Calu3 (cell line): ENCODE results near the gene MBIP. TPM values are rescaled to one million over a fixed set of nuclear protein-coding genes. Genes with fewer than 3 reads are reported as not detected.
A peak's percentile ranks its signal among the peaks of the same experiment; 100 is the strongest.

Experiments
- BruUV-seq: library from RNA; stranded (reverse); fragments of 400-500 nt; replicated peaks from 2 replicates; lab custom pipeline; 2021; lab: Mats Ljungman, UMichigan
- CTCF ChIA-PET: fragments of 300-600 bp; sonication (Branson Sonifier 250); formaldehyde crosslinking; loops from one replicate; lab custom pipeline; 2022; ENCODE audit warnings: antibody characterized with exemption; lab: Charles Lee
- DNase-seq: peaks from one replicate; pipeline ENCODE4 v3.0.0; 2022
- H3K27ac Mint-ChIP-seq: one replicate; pipeline ENCODE4 v1.8.0; 2022; ENCODE audit warnings: mixed read lengths; ENCODE audit not compliant: unreplicated experiment
- H3K27me3 Mint-ChIP-seq: one replicate; pipeline ENCODE4 v1.8.0; 2022; ENCODE audit warnings: mixed read lengths; ENCODE audit not compliant: unreplicated experiment
- H3K36me3 Mint-ChIP-seq: one replicate; pipeline ENCODE4 v1.8.0; 2022; ENCODE audit warnings: mild to moderate bottlenecking, moderate library complexity, mixed read lengths; ENCODE audit not compliant: insufficient read depth, unreplicated experiment
- H3K4me1 Mint-ChIP-seq: one replicate; pipeline ENCODE4 v1.8.0; 2022; ENCODE audit warnings: mild to moderate bottlenecking, low read depth, mixed read lengths; ENCODE audit not compliant: unreplicated experiment
- H3K4me3 Mint-ChIP-seq: one replicate; pipeline ENCODE4 v1.8.0; 2022; ENCODE audit warnings: mild to moderate bottlenecking, low read depth, moderate library complexity, mixed read lengths; ENCODE audit not compliant: unreplicated experiment
- H3K9me3 Mint-ChIP-seq: one replicate; pipeline ENCODE4 v1.8.0; 2022; ENCODE audit warnings: low read depth, mixed read lengths; ENCODE audit not compliant: unreplicated experiment
- intact Hi-C: fragments of 100-400 bp; cut with micrococcal nuclease; formaldehyde crosslinking; loops from one replicate; pipeline ENCODE4 v1.10.0; 2022; ENCODE audit not compliant: unreplicated experiment
- total RNA-seq: library from RNA; stranded (reverse); gene quantifications from 2 replicates; pipeline ENCODE4 v1.2.3, GENCODE V29; 2022
- TF ChIP-seq, protein P1 (sequence below): fragments of 200-600 bp; IDR thresholded peaks from one replicate; pipeline ENCODE4 v1.8.0; 2022; ENCODE audit warnings: antibody characterized with exemption; ENCODE audit not compliant: unreplicated experiment

Gene MBIP
- total RNA-seq, 1 experiment from 2014 or later = 20.0 TPM

DNA sequence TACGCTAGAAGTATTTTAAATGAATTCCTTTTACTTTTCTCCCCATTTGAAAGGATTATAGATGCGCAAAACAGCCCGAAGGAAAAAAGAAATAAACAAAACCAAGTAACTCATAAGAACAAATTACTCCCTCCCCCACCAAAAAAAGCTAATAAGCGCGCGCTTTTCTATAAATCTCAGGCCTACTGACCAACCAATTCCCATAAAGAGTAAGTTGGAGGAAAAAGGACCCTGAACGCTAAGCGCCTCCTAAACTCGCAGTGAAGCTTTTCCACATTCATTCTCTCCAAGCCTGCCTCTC is 588 bp downstream of the MBIP start:
- intact Hi-C loops = loop anchor here (5.0 kb wide), 2 partner anchors 93 to 113 kb away; no protein-coding TSS in a partner anchor
- H3K27ac Mint-ChIP-seq = peak overlapping the region; percentile 91
- H3K4me3 Mint-ChIP-seq = peak overlapping the region; percentile 95
- TF ChIP-seq, protein P1, sequence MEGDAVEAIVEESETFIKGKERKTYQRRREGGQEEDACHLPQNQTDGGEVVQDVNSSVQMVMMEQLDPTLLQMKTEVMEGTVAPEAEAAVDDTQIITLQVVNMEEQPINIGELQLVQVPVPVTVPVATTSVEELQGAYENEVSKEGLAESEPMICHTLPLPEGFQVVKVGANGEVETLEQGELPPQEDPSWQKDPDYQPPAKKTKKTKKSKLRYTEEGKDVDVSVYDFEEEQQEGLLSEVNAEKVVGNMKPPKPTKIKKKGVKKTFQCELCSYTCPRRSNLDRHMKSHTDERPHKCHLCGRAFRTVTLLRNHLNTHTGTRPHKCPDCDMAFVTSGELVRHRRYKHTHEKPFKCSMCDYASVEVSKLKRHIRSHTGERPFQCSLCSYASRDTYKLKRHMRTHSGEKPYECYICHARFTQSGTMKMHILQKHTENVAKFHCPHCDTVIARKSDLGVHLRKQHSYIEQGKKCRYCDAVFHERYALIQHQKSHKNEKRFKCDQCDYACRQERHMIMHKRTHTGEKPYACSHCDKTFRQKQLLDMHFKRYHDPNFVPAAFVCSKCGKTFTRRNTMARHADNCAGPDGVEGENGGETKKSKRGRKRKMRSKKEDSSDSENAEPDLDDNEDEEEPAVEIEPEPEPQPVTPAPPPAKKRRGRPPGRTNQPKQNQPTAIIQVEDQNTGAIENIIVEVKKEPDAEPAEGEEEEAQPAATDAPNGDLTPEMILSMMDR = no peak
- peaks cover 21% of the 10 kb centered on the region for H3K36me3 Mint-ChIP-seq
- CTCF ChIA-PET = interaction anchor here (0.6 to 1.0 kb wide), 4 partner anchors 54 to 248 kb away, joined by 3 to 8 read pairs (median 4); no protein-coding TSS in a partner anchor
- peaks cover 22% of the 10 kb centered on the region for H3K27me3 Mint-ChIP-seq
- H3K9me3 Mint-ChIP-seq = no peaks in the 10 kb centered on the region
- BruUV-seq = no TSS peak
- no peak for DNase-seq
- peaks cover 8% of the 10 kb centered on the region for H3K4me1 Mint-ChIP-seq

GRCh38 chr14:36317650-36318049 is 2.8 kb downstream of the MBIP start:
- H3K27me3 Mint-ChIP-seq = no peaks in the 10 kb centered on the region
- H3K27ac Mint-ChIP-seq = no peak overlapping the region
- no peaks in the 10 kb centered on the region for H3K9me3 Mint-ChIP-seq
- CTCF ChIA-PET = interaction anchor here (0.6 kb wide), 1 partner anchor 104 kb away, joined by 3 read pairs; no protein-coding TSS in a partner anchor
- peaks cover 8% of the 10 kb centered on the region for H3K4me1 Mint-ChIP-seq
- no peak overlapping the region for H3K4me3 Mint-ChIP-seq
- no peak for DNase-seq
- TF ChIP-seq, protein P1 = no peak
- intact Hi-C loops = loop anchor here (5.0 kb wide), 2 partner anchors 90 to 110 kb away; no protein-coding TSS in a partner anchor
- peaks cover 21% of the 10 kb centered on the region for H3K36me3 Mint-ChIP-seq
- BruUV-seq = no TSS peak

GRCh38 chr14:36316131-36316530 is 4.3 kb downstream of the MBIP start:
- CTCF ChIA-PET = no interaction called here
- H3K4me3 Mint-ChIP-seq = no peak overlapping the region
- H3K27me3 Mint-ChIP-seq = no peaks in the 10 kb centered on the region
- no TSS peak for BruUV-seq
- H3K4me1 Mint-ChIP-seq = peaks cover 8% of the 10 kb centered on the region
- intact Hi-C loops = loop anchor here (5.0 kb wide), 2 partner anchors 89 to 109 kb away; no protein-coding TSS in a partner anchor
- TF ChIP-seq, protein P1 = no peak
- no peak overlapping the region for H3K27ac Mint-ChIP-seq
- no peaks in the 10 kb centered on the region for H3K9me3 Mint-ChIP-seq
- peaks cover 26% of the 10 kb centered on the region for H3K36me3 Mint-ChIP-seq
- DNase-seq = no peak

DNA sequence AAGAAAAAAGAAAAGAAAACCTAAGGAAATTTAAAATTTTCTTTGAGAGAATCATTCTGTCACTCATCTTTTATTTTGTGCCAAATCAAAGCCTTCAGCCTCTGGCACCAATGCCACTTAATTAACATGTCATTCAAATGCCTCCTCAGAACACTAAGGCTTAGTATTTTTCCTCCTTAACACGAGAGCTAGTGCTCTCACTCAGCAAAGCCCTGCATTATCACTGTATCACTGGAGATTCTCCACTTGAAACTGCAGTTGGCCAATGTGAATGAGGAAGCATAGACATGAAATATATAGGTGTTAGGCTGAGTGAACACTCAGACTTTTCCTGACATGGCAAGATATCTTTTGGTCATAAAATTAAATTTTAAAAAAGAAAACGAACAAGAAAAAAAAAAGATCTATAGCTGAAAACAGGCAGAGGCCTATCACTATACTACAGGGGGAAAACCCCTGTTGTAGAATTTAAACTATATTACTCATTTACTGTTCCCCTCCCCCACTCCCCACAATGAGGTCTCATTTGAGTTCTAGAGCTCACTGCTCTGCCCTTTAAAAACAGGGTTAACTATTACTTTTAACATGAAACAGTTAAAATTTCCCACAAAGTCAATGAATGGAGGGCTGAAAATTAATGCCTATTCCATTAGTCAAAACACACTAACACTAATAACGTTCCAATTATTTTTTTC is 5.1 kb downstream of the MBIP start:
- H3K27ac Mint-ChIP-seq = no peak overlapping the region
- no peak overlapping the region for H3K4me3 Mint-ChIP-seq
- BruUV-seq = no TSS peak
- CTCF ChIA-PET = interaction anchor here (0.6 to 0.7 kb wide), 2 partner anchors 78 to 132 kb away, joined by 3 read pairs; no protein-coding TSS in a partner anchor
- H3K27me3 Mint-ChIP-seq = no peaks in the 10 kb centered on the region
- intact Hi-C loops = loop anchor here (5.0 kb wide), 2 partner anchors 88 to 108 kb away; no protein-coding TSS in a partner anchor
- H3K36me3 Mint-ChIP-seq = peaks cover 18% of the 10 kb centered on the region
- TF ChIP-seq, protein P1 = no peak
- no peaks in the 10 kb centered on the region for H3K9me3 Mint-ChIP-seq
- H3K4me1 Mint-ChIP-seq = peaks cover 8% of the 10 kb centered on the region
- DNase-seq = no peak
